ENCODE measurements around the gene KCNK5.

KCNK5 gene

GRCh38 chr6:39196673-39197091 is 32.6 kb downstream of the KCNK5 start:
- DNase-seq = no peak

- no peak for DNase-seq
Observed at GRCh38 chr6:39195792-39196385, 33.4 kb downstream of the KCNK5 start.

- no peak for DNase-seq
Observed at GRCh38 chr6:39194466-39194865, 34.8 kb downstream of the KCNK5 start.

GRCh38 chr6:39193201-39193791 is 36.0 kb downstream of the KCNK5 start:
- DNase-seq = no peak

GRCh38 chr6:39192736-39193135 is 36.5 kb downstream of the KCNK5 start:
- no peak for DNase-seq

GRCh38 chr6:39191236-39191930 is 37.9 kb downstream of the KCNK5 start:
- no peak for DNase-seq

- DNase-seq = no peak
Observed at GRCh38 chr6:39190545-39191235, 38.6 kb downstream of the KCNK5 start.

GRCh38 chr6:39189915-39190544 is 39.2 kb downstream of the KCNK5 start:
- no peak for DNase-seq

- DNase-seq = no peak
Observed at GRCh38 chr6:39189131-39189530, 40.1 kb downstream of the KCNK5 start.

- no peak for DNase-seq
Observed at GRCh38 chr6:39188571-39188970, 40.7 kb downstream of the KCNK5 start.

GRCh38 chr6:39188098-39188450 is 41.2 kb downstream of the KCNK5 start:
- DNase-seq = no peak

- DNase-seq = no peak
Observed at GRCh38 chr6:39184906-39185580, 44.2 kb downstream of the KCNK5 start.

GRCh38 chr6:39182604-39183003 is 46.7 kb downstream of the KCNK5 start:
- no peak for DNase-seq

GRCh38 chr6:39181826-39182225 is 47.4 kb downstream of the KCNK5 start:
- DNase-seq = no peak

GRCh38 chr6:39181333-39181732 is 47.9 kb downstream of the KCNK5 start:
- no peak for DNase-seq

GRCh38 chr6:39178804-39179203 is 50.5 kb downstream of the KCNK5 start:
- DNase-seq = no peak

GRCh38 chr6:39178235-39178634 is 51.0 kb downstream of the KCNK5 start:
- DNase-seq = no peak

- DNase-seq = no peak
Observed at GRCh38 chr6:39177130-39177529, 52.1 kb downstream of the KCNK5 start.

- DNase-seq = no peak
Observed at GRCh38 chr6:39173270-39173669, 56.0 kb downstream of the KCNK5 start.

- peak; percentile 25 for DNase-seq
Observed at GRCh38 chr6:39172377-39172757, 56.9 kb downstream of the KCNK5 start.

- peak; percentile 36 for DNase-seq
Observed at GRCh38 chr6:39171489-39172376, 57.5 kb downstream of the KCNK5 start.

- DNase-seq = peak; percentile 16
Observed at GRCh38 chr6:39170860-39171259, 58.4 kb downstream of the KCNK5 start.

Measured in activated effector memory CD4-positive, alpha-beta T cell treated with anti-CD3 and anti-CD28 coated beads, Interleukin-2, amount 50 U/mL, for 16 hours (primary cell).